T-helper 17 cell (primary cell): ENCODE data around the gene CAMTA2. TPM values are rescaled to one million over a fixed set of nuclear protein-coding genes. Genes with fewer than 3 reads are reported as not detected.
A peak's percentile ranks its signal among the peaks of the same experiment; 100 is the strongest.
"Not testable (repeated sequence)": the region's sequence is repeated elsewhere in the genome, so short reads cannot be mapped to it uniquely, and the experiment has no call there.

Experiments
- ATAC-seq: fragments of 150-1000 bp; cut with Tn5 transposase; 2 replicates; pipeline ENCODE4 v1.10.0; 2021; ENCODE audit warnings: mild to moderate bottlenecking, moderate library complexity
- DNase-seq, 3 donors: peaks; one replicate each; pipeline versions ENCODE4 v3.0.0 to v3.0.0-alpha.2; 2020 to 2021
- H3K9me3 ChIP-seq: one replicate; pipeline ENCODE4 v1.7.0; 2013; ENCODE audit warnings: low read length, mild to moderate bottlenecking; ENCODE audit not compliant: control insufficient read depth, poor library complexity, severe bottlenecking
- H3K27ac Mint-ChIP-seq: one replicate; pipeline ENCODE4 v1.8.0; 2022; ENCODE audit warnings: mild to moderate bottlenecking, moderate library complexity, mixed read lengths
- H3K27me3 Mint-ChIP-seq: one replicate; pipeline ENCODE4 v1.8.0; 2022; ENCODE audit warnings: mixed read lengths
- H3K36me3 Mint-ChIP-seq: one replicate; pipeline ENCODE4 v1.8.0; 2022; ENCODE audit warnings: low read depth, mixed read lengths
- H3K4me1 Mint-ChIP-seq: one replicate; pipeline ENCODE4 v1.8.0; 2022; ENCODE audit warnings: mild to moderate bottlenecking, mixed read lengths
- H3K4me3 Mint-ChIP-seq: one replicate; pipeline ENCODE4 v1.8.0; 2022; ENCODE audit warnings: mild to moderate bottlenecking, moderate library complexity, mixed read lengths
- total RNA-seq, 4 donors: library from RNA in 2 of 4; stranded (reverse) in 2 of 4; gene quantifications; one replicate each; pipeline ENCODE4 v1.2.3 and lab custom pipeline; 2022 to 2026

The CAMTA2 gene
- total RNA-seq, 2 donors from 2014 or later = 59.9 to 63.5 TPM

- H3K36me3 Mint-ChIP-seq = peaks cover 7% of the 10 kb centered on the region
These were observed 51.0 kb downstream of the CAMTA2 start for GRCh38 chr17:4936436-4936835.

GRCh38 chr17:4935650-4936049 lies 51.8 kb downstream of the CAMTA2 start:
- Mint-ChIP-seq H3K4me3 (no peak overlapping the region), H3K36me3 (peaks cover 10% of the 10 kb centered on the region), H3K27ac (peak overlapping the region; percentile 43), H3K4me1 (peaks cover 37% of the 10 kb centered on the region), H3K27me3 (no peaks in the 10 kb centered on the region)
- no peak for DNase-seq
- no peaks in the 10 kb centered on the region for H3K9me3 ChIP-seq
- ATAC-seq = no peak

More at GRCh38 chr17:4936436-4936835, 51.0 kb downstream of the CAMTA2 start:
- ATAC-seq (no peak), DNase-seq (no peak)
- Mint-ChIP-seq H3K27ac (peak overlapping the region; percentile 43), H3K4me1 (peaks cover 36% of the 10 kb centered on the region), H3K4me3 (no peak overlapping the region), H3K27me3 (no peaks in the 10 kb centered on the region)
- no peaks in the 10 kb centered on the region for H3K9me3 ChIP-seq

GRCh38 chr17:4934173-4934979 lies 53.1 kb downstream of the CAMTA2 start:
- Mint-ChIP-seq H3K27me3 (no peaks in the 10 kb centered on the region), H3K36me3 (peaks cover 9% of the 10 kb centered on the region), H3K4me1 (peaks cover 35% of the 10 kb centered on the region), H3K27ac (peak overlapping the region; percentile 60), H3K4me3 (peak overlapping the region; percentile 68)
- no peaks in the 10 kb centered on the region for H3K9me3 ChIP-seq
- ATAC-seq (peak; percentile 28), DNase-seq (no peak)

DNA sequence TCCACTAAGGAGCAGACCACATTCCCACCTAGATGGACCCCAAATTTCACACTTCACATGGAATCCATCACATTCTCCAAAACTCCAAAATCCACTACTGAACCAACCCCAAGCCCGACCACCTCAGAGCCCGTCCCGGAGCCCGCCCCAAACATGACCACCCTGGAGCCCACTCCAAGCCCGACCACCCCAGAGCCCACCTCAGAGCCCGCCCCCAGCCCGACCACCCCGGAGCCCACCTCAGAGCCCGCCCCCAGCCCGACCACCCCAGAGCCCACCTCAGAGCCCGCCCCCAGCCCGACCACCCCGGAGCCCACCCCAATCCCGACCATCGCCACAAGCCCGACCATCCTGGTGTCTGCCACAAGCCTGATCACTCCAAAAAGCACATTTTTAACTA lies 53.8 kb downstream of the CAMTA2 start:
- Mint-ChIP-seq H3K4me1 (peaks cover 31% of the 10 kb centered on the region), H3K27me3 (no peaks in the 10 kb centered on the region), H3K27ac (peak overlapping the region; percentile 60), H3K4me3 (peak overlapping the region; percentile 61), H3K36me3 (peaks cover 9% of the 10 kb centered on the region)
- ATAC-seq = no peak
- no peaks in the 10 kb centered on the region for H3K9me3 ChIP-seq
- DNase-seq = no peak

- Mint-ChIP-seq H3K4me3 (no peak overlapping the region), H3K27me3 (no peaks in the 10 kb centered on the region), H3K27ac (no peak overlapping the region), H3K4me1 (peaks cover 27% of the 10 kb centered on the region), H3K36me3 (peaks cover 9% of the 10 kb centered on the region)
- no peak for ATAC-seq
- DNase-seq = no peak
- no peaks in the 10 kb centered on the region for H3K9me3 ChIP-seq
These were observed 54.7 kb downstream of the CAMTA2 start for GRCh38 chr17:4932756-4933155.

- Mint-ChIP-seq H3K36me3 (peaks cover 9% of the 10 kb centered on the region), H3K27me3 (no peaks in the 10 kb centered on the region), H3K4me1 (peaks cover 27% of the 10 kb centered on the region), H3K4me3 (no peak within 1 kb of the TSS), H3K27ac (peak within 1 kb of the TSS; percentile 5)
- DNase-seq (no peak), ATAC-seq (no peak)
- no peaks in the 10 kb centered on the region for H3K9me3 ChIP-seq
These were observed 55.5 kb downstream of the CAMTA2 start, which contains the start of gene GP1BA for GRCh38 chr17:4931963-4932362. TSS of gene GP1BA (plus strand) at chr17:4932277. CDS start at chr17:4932605, 328 bp downstream.

DNA sequence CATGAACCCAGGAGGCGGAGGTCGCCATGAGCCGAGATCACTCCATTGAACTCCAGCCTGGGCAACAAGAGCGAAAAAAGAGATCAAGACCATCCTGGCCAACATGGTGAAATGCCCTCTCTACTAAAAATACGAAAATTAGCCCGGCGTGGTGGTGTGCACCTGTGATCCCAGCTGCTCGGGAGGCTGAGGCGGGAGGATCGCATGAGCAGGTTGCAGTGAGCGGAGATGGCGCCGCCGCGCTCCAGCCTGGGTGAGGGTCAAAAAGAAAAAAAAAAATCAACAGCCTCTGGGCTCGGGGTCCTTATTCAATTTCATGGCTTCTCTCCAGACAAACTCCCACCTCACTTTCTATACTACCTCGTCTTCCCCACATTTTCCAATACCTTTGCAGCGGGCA lies 58.6 kb downstream of the CAMTA2 start:
- Mint-ChIP-seq H3K4me3 (no peak overlapping the region), H3K27me3 (no peaks in the 10 kb centered on the region), H3K36me3 (peaks cover 9% of the 10 kb centered on the region), H3K27ac (no peak overlapping the region), H3K4me1 (peaks cover 19% of the 10 kb centered on the region)
- no peak for DNase-seq
- no peaks in the 10 kb centered on the region for H3K9me3 ChIP-seq
- no peak for ATAC-seq

- H3K4me3 Mint-ChIP-seq, H3K36me3 Mint-ChIP-seq, ATAC-seq, H3K9me3 ChIP-seq, DNase-seq, H3K27me3 Mint-ChIP-seq: not testable (repeated sequence)
- peak overlapping the region; percentile 34 for H3K27ac Mint-ChIP-seq
- H3K4me1 Mint-ChIP-seq = peaks cover 15% of the 10 kb centered on the region
These were observed 60.7 kb downstream of the CAMTA2 start for GRCh38 chr17:4926577-4927335.

DNA sequence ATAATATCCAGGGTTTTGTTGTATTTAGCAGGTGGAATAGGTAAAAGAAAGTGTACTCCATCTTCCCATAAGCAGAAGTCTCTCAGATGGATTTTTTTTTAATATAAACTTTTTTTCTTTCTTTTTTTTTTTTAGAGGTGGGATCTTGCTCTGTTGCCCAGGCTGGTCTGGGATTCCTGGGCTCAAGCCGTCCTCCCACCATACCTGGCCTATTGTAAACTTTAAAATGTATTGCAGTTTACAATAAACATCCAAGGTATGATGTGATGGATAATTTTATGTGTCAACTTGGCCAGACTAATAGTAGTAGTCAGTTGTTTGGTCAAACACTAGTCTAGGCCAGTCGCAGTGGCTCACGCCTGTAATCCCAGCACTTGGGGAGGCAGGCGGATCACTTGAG lies 66.2 kb downstream of the CAMTA2 start:
- Mint-ChIP-seq H3K4me3 (no peak overlapping the region), H3K27ac (no peak overlapping the region), H3K4me1 (peaks cover 4% of the 10 kb centered on the region), H3K27me3 (no peaks in the 10 kb centered on the region), H3K36me3 (no peaks in the 10 kb centered on the region)
- ATAC-seq = no peak
- no peaks in the 10 kb centered on the region for H3K9me3 ChIP-seq
- no peak for DNase-seq

DNA sequence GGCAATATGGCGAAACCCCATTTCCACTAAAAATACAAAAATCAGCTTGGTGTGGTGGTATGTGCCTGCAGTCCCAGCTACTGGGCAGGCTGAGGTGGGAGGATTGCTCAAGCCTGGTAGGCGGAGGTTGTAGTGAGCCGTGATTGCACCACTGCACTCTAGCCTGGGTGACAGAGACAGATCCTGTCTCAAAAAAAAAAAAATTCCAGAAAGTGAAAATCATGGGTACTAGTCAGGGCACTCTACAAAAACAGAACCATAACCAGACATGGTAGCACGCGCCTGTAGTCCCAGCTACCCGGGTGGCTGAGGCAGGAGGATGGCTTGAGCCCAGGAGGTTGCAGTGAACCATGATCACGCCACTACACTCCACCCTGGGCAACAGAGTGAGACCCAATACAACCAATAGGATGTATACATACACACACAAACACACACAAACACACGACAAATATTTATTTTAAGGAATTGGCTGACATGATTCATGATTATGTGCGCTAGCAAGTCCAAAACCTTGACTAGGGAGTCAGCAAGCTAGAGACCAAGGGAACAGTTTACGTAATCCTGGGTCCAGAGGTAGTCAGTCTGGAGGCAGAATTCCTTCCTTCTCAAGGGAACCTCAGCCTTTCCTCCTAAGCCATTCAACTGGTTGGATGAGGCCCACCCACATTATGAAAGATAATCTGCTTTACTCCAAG lies 67.0 kb downstream of the CAMTA2 start:
- H3K27ac Mint-ChIP-seq = no peak overlapping the region
- H3K4me3 Mint-ChIP-seq = no peak overlapping the region
- ATAC-seq (no peak), DNase-seq (no peak)
- H3K9me3 ChIP-seq = no peaks in the 10 kb centered on the region
- H3K36me3 Mint-ChIP-seq = no peaks in the 10 kb centered on the region
- peaks cover 4% of the 10 kb centered on the region for H3K4me1 Mint-ChIP-seq
- H3K27me3 Mint-ChIP-seq = no peaks in the 10 kb centered on the region

- ATAC-seq = no peak
- H3K27me3 Mint-ChIP-seq = no peaks in the 10 kb centered on the region
- peaks cover 4% of the 10 kb centered on the region for H3K4me1 Mint-ChIP-seq
- H3K27ac Mint-ChIP-seq = no peak overlapping the region
- no peak overlapping the region for H3K4me3 Mint-ChIP-seq
- no peaks in the 10 kb centered on the region for H3K36me3 Mint-ChIP-seq
- H3K9me3 ChIP-seq = no peaks in the 10 kb centered on the region
- DNase-seq = no peak
These were observed 67.9 kb downstream of the CAMTA2 start for GRCh38 chr17:4919511-4920047.
